Ectodermal cell (in vitro differentiated cells): ENCODE measurements around the gene RBM20.

Experiments used
- H3K27ac ChIP-seq: 2 replicates; pipeline ENCODE4 v1.7.0; 2013; ENCODE audit warnings: mild to moderate bottlenecking, low read depth, low read length; ENCODE audit not compliant: insufficient read depth, poor library complexity, severe bottlenecking
- H3K27me3 ChIP-seq: 2 replicates; pipeline ENCODE4 v1.7.0; 2013; ENCODE audit warnings: mild to moderate bottlenecking, low read length; ENCODE audit not compliant: insufficient read depth, control insufficient read depth, poor library complexity, severe bottlenecking
- H3K36me3 ChIP-seq: one replicate; pipeline ENCODE4 v1.7.0; 2013; ENCODE audit warnings: low read length; ENCODE audit not compliant: control insufficient read depth, insufficient read depth
- H3K4me1 ChIP-seq: one replicate; pipeline ENCODE4 v1.7.0; 2013; ENCODE audit warnings: low read length; ENCODE audit not compliant: control insufficient read depth, insufficient read depth
- H3K4me3 ChIP-seq: 2 replicates; pipeline ENCODE4 v1.7.0; 2013; ENCODE audit warnings: low read depth, low read length, control low read depth; ENCODE audit not compliant: insufficient read depth
- H3K9me3 ChIP-seq: 2 replicates; pipeline ENCODE4 v1.7.0; 2013; ENCODE audit warnings: mild to moderate bottlenecking, low read length, moderate library complexity; ENCODE audit not compliant: control insufficient read depth
- WGBS, 2 experiments: methylation state at CpG; one replicate each; pipeline ENCODE4 v1.1.7; 2013; ENCODE audit warnings: missing lambda C conversion rate in 2 of 2; 5-methylcytosine and 5-hydroxymethylcytosine counted together

RBM20 gene

GRCh38 chr10:110748970-110749369, 104.8 kb downstream of the RBM20 start:
- Histone ChIP-seq H3K4me3 (no peak overlapping the region), H3K27me3 (no peaks in the 10 kb centered on the region), H3K4me1 (no peaks in the 10 kb centered on the region), H3K9me3 (no peaks in the 10 kb centered on the region), H3K36me3 (no peaks in the 10 kb centered on the region), H3K27ac (no peak overlapping the region)
- 89 to 98% methylated on average over 2 of the region's 3 CpGs for WGBS, 2 experiments

GRCh38 chr10:110750931-110751330, 106.8 kb downstream of the RBM20 start:
- Histone ChIP-seq H3K27ac (no peak overlapping the region), H3K36me3 (no peaks in the 10 kb centered on the region), H3K9me3 (no peaks in the 10 kb centered on the region), H3K27me3 (no peaks in the 10 kb centered on the region), H3K4me1 (no peaks in the 10 kb centered on the region), H3K4me3 (no peak overlapping the region)
- 89 to 96% methylated on average over 2 of the region's 2 CpGs for WGBS, 2 experiments

DNA sequence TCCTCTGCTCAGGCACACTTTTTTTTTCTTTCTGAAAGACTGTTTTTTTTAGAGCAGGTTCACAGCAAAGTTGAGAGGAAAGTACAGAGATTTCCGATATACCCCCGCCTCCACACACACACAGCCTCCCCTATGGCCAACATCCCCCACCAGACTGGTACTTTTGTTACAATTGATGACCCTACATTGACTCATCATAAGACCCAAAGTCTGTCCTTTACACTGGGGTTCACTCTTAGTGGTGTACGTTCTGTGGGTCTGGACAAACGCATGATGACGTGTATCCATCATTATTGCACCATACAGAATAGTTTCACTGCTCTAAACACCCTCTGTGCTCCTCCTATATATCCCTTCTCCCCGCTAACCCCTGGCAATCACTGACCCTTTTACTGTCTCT, 107.7 kb downstream of the RBM20 start:
- H3K9me3 ChIP-seq: no peaks in the 10 kb centered on the region
- H3K36me3 ChIP-seq: no peaks in the 10 kb centered on the region
- WGBS, 2 experiments: 77 to 80% methylated on average over 6 of the region's 6 CpGs
- H3K27me3 ChIP-seq: no peaks in the 10 kb centered on the region
- H3K27ac ChIP-seq: no peak overlapping the region
- H3K4me1 ChIP-seq: no peaks in the 10 kb centered on the region
- H3K4me3 ChIP-seq: no peak overlapping the region

DNA sequence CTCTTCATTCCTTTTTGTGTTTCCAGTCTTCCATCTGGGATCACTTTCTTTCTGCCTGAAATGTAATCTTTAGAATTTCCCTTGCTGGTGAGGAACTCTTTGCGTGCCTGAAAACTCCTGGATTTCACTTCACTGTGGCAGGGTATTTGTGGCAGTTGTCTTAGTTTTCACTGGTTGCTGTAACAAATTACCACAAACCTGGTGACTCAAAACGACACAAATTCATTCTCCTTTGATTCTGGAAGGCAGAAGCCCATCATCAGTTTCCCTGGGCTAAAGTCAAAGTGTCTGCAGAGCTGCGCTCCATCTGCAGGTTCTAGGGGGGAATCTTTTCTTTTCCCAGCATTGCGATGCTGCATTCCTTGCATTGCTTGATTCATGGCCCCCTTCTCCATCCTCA, 109.3 kb downstream of the RBM20 start:
- 79 to 80% methylated on average over 4 of the region's 4 CpGs for WGBS, 2 experiments
- no peaks in the 10 kb centered on the region for H3K36me3 ChIP-seq
- no peak overlapping the region for H3K4me3 ChIP-seq
- H3K27ac ChIP-seq: no peak overlapping the region
- no peaks in the 10 kb centered on the region for H3K27me3 ChIP-seq
- H3K9me3 ChIP-seq: no peaks in the 10 kb centered on the region
- no peaks in the 10 kb centered on the region for H3K4me1 ChIP-seq

DNA sequence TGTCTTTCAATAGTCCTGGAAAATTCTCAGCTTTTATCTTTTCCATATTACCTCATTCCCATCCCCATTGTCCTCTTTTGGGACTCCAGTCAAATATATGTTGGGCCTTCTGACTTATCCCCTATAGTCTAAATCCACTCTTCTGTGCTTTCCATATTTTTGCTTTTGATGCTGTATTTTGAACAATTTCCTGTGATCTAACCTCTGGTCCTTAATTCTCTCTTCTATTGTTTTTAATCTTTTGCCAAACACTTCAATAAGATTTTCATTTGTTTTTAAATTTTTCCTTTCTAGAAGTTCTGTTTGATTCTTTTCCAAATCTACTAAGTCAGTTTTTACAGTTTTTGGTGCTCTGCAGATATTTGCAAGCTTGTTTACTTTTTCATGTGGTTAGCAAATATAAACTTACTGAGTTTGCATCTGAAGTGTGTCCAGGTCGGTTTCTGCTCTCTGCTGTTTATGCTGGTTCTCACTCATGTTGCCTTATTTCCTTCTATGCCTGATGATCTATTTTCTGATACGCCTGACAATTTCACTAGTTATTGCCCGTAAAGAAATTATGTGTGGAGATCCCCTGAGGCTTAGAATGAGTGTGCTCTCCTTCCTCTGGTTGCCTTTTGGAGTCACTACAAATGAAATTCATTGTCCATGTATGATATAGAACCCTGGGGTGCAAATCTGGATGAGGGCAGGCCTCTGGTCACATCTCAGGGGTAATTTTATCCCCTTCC, 110.4 kb downstream of the RBM20 start:
- no peaks in the 10 kb centered on the region for H3K9me3 ChIP-seq
- H3K4me3 ChIP-seq: no peak overlapping the region
- WGBS, 2 experiments: 89 to 95% methylated on average over 3 of the region's 3 CpGs
- H3K27ac ChIP-seq: no peak overlapping the region
- no peaks in the 10 kb centered on the region for H3K27me3 ChIP-seq
- H3K4me1 ChIP-seq: peaks cover 7% of the 10 kb centered on the region
- no peaks in the 10 kb centered on the region for H3K36me3 ChIP-seq

DNA sequence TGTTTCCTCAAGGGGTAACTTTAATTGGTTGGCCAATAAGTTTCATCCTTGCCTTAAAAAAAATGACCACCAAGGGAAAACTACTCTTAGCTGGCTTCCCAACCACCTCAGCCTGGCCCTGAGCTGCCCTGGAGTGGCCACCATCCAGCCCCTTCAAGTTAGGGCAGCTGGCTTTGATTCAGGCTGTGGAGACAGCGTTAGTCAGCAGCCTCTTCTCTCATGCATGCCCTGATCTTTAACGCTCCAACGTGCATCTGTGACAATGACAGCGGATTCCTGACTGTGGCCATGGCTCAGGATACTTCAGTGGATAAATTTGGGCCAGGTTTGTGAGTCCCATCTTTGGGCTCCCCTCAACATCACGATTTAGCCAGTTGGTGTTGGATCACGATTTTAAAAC, 111.6 kb downstream of the RBM20 start:
- Histone ChIP-seq H3K27ac (no peak overlapping the region), H3K36me3 (no peaks in the 10 kb centered on the region), H3K27me3 (no peaks in the 10 kb centered on the region), H3K9me3 (no peaks in the 10 kb centered on the region), H3K4me1 (peaks cover 8% of the 10 kb centered on the region), H3K4me3 (no peak overlapping the region)
- 79 to 83% methylated on average over 6 of the region's 6 CpGs for WGBS, 2 experiments

DNA sequence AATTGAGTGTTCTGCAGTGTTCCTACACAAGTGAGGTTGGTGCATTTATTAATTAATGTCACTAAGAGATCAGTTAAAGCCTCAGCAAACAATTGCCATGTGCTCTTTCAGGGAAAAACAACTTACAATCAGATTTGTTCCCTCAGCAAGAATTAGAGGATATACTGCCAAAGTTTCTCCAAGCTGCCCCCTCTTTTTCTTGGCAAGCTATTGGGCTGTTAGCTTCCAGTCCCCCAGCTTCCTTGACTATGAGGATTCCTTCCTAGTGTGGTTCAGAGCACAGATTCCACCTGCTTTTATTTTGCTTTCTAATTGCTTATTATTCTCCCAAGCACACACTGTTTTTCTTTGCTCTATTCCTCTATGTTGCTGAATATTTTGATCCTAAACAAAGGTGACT, 112.7 kb downstream of the RBM20 start:
- Histone ChIP-seq H3K9me3 (no peaks in the 10 kb centered on the region), H3K4me3 (no peak overlapping the region), H3K36me3 (no peaks in the 10 kb centered on the region), H3K4me1 (peaks cover 8% of the 10 kb centered on the region), H3K27me3 (no peaks in the 10 kb centered on the region), H3K27ac (no peak overlapping the region)

- Histone ChIP-seq H3K36me3 (no peaks in the 10 kb centered on the region), H3K4me3 (no peak overlapping the region), H3K9me3 (no peaks in the 10 kb centered on the region), H3K4me1 (peaks cover 11% of the 10 kb centered on the region), H3K27ac (no peak overlapping the region), H3K27me3 (no peaks in the 10 kb centered on the region)
- WGBS, 2 experiments: 85 to 95% methylated on average over 1 of the region's 1 CpG
Measured at GRCh38 chr10:110757586-110757985, 113.5 kb downstream of the RBM20 start.

DNA sequence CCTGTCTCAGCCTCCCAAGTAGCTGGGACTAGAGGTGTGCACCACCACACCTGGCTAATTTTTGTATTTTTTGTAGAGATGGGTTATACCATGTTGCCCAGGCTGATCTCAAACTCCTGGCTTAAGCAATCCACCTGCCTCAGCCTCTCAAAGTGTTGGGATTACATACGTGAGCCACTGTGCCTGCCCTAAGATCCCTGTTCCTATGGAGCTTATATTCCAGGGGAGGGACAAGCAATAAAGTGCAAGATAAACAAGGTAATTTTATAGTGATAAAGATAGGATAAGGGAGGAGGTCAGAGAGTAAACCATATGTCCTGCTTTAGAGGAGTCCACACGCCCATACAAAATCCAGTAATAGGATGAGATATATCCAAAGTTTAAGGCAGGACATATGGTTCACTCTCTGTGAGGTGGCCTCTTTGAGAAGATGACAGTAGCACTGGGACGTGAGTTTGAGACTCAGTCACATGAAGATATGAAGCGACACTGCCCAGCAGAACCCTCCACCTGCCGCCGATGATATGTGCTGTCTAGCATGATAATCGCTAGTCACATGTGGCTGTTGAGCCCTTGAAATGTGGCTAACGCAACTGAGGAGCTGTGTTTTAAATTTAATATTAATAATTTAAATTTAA, 114.1 kb downstream of the RBM20 start:
- no peak overlapping the region for H3K4me3 ChIP-seq
- 96 to 97% methylated on average over 7 to 8 of the region's 8 CpGs for WGBS, 2 experiments
- peaks cover 14% of the 10 kb centered on the region for H3K4me1 ChIP-seq
- no peaks in the 10 kb centered on the region for H3K9me3 ChIP-seq
- no peak overlapping the region for H3K27ac ChIP-seq
- no peaks in the 10 kb centered on the region for H3K36me3 ChIP-seq
- no peaks in the 10 kb centered on the region for H3K27me3 ChIP-seq

DNA sequence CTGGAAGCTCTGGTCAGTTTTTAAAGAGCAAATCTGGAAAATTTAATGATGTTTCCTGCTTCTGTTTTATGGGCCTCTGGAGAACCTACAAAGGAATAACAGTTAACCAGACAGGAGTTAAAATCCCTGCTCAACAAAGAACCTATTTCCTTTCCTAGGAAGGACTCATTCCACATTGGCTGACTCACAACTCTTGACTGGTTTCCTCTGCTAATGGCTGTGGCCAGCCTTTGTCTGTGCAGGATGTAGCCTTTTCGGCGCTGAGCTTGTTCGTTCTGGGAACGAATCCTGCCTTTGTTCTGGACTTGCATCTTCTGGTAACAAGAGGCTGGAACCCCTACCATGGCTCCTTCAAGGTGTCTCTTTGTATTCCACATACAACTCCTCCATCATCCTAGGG, 114.8 kb downstream of the RBM20 start:
- no peaks in the 10 kb centered on the region for H3K9me3 ChIP-seq
- H3K27ac ChIP-seq: no peak overlapping the region
- no peak overlapping the region for H3K4me3 ChIP-seq
- WGBS, 2 experiments: 67 to 70% methylated on average over 4 of the region's 4 CpGs
- H3K36me3 ChIP-seq: no peaks in the 10 kb centered on the region
- H3K27me3 ChIP-seq: no peaks in the 10 kb centered on the region
- peaks cover 14% of the 10 kb centered on the region for H3K4me1 ChIP-seq
